ENCODE measurements around the gene WWP2.
"Not testable (repeated sequence)": the region's sequence is repeated elsewhere in the genome, so short reads cannot be mapped to it uniquely, and the experiment has no call there.

DNA sequence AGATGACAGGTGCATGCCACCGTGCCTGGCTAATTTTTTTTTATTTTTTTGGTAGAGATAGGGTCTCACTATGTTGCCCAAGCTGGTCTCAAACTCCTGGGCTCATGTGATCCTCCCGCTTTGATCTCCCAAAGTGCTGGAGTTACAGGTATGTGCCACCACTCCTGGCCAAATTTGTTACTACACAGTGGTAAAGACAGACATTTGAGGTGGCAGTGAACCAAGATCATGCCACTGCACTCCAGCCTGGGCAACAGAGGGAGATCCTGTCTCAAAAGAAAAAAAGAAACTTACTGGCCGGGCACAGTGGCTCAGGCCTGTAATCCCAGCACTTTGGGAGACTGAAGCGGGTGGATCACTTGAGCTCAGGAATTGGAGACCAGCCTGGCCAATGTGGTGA, 33.1 kb upstream of the WWP2 start:
- TF ChIP-seq, protein P1, sequence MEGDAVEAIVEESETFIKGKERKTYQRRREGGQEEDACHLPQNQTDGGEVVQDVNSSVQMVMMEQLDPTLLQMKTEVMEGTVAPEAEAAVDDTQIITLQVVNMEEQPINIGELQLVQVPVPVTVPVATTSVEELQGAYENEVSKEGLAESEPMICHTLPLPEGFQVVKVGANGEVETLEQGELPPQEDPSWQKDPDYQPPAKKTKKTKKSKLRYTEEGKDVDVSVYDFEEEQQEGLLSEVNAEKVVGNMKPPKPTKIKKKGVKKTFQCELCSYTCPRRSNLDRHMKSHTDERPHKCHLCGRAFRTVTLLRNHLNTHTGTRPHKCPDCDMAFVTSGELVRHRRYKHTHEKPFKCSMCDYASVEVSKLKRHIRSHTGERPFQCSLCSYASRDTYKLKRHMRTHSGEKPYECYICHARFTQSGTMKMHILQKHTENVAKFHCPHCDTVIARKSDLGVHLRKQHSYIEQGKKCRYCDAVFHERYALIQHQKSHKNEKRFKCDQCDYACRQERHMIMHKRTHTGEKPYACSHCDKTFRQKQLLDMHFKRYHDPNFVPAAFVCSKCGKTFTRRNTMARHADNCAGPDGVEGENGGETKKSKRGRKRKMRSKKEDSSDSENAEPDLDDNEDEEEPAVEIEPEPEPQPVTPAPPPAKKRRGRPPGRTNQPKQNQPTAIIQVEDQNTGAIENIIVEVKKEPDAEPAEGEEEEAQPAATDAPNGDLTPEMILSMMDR (IDR thresholded peaks at IDR 0.05), result not testable (repeated sequence)
- TF ChIP-seq POLR2A (IDR thresholded peaks at IDR 0.05), result not testable (repeated sequence)

Data from esophagus squamous epithelium (tissue), 4 donors.